Ishikawa (cell line): Measurements from ENCODE around the gene TCEAL4.

Experiments
- CEBPB ChIP-seq: IDR thresholded peaks from 2 replicates; pipeline ENCODE4 v1.6.1; 2012
- CREB1 ChIP-seq: IDR thresholded peaks from 2 replicates; pipeline ENCODE4 v1.6.1; 2012; ENCODE audit warnings: low read depth
- EGR1 ChIP-seq: IDR thresholded peaks from 2 replicates; pipeline ENCODE4 v1.6.1; 2012
- EP300 ChIP-seq: IDR thresholded peaks from 2 replicates; pipeline ENCODE4 v1.6.1; 2012; ENCODE audit warnings: borderline replicate concordance
- FOXM1 ChIP-seq: IDR thresholded peaks from 2 replicates; pipeline ENCODE4 v1.6.1; 2012; ENCODE audit warnings: low read depth, borderline replicate concordance
- NFIC ChIP-seq: IDR thresholded peaks from 2 replicates; pipeline ENCODE4 v1.6.1; 2012
- RAD21 ChIP-seq: IDR thresholded peaks from 2 replicates; pipeline ENCODE4 v1.6.1; 2012; ENCODE audit warnings: low read depth
- REST ChIP-seq: IDR thresholded peaks from 2 replicates; pipeline ENCODE4 v1.6.1; 2012; ENCODE audit warnings: low read depth, mild to moderate bottlenecking
- TAF1 ChIP-seq: IDR thresholded peaks from 2 replicates; pipeline ENCODE4 v1.6.1; 2012; ENCODE audit warnings: low read depth, mild to moderate bottlenecking
- TCF12 ChIP-seq: IDR thresholded peaks from 2 replicates; pipeline ENCODE4 v1.6.1; 2012; ENCODE audit warnings: low read depth
- YY1 ChIP-seq: IDR thresholded peaks from 2 replicates; pipeline ENCODE4 v1.6.1; 2012; ENCODE audit warnings: low read depth
- ZBTB7A ChIP-seq: IDR thresholded peaks from 2 replicates; pipeline ENCODE4 v1.6.1; 2012; ENCODE audit warnings: low read depth

- no peak for TF ChIP-seq TAF1
- no peak for TF ChIP-seq EGR1
- no peak for TF ChIP-seq EP300
- no peak for TF ChIP-seq REST
- no peak for TF ChIP-seq TCF12
- no peak for TF ChIP-seq CREB1
- TF ChIP-seq YY1 = no peak
- TF ChIP-seq NFIC = no peak
- TF ChIP-seq FOXM1 = no peak
- TF ChIP-seq RAD21 = no peak
- TF ChIP-seq ZBTB7A = no peak
- no peak for TF ChIP-seq CEBPB
Measured at GRCh38 chrX:103556963-103557612, 28.2 kb upstream of the TCEAL4 start.
